Activated CD4-positive, CD25-positive, alpha-beta regulatory T cell treated with anti-CD3 and anti-CD28 coated beads, Interleukin-2, amount 50 U/mL, for 16 hours (primary cell): ENCODE measurements around the gene COX18.

Source experiments
- DNase-seq: peaks from one replicate; pipeline ENCODE4 v3.0.0-alpha.2; 2020; ENCODE audit warnings: low read depth, low spot score

COX18 gene

GRCh38 chr4:73053076-73053475 lies 16.4 kb downstream of the COX18 start:
- no peak for DNase-seq

DNA sequence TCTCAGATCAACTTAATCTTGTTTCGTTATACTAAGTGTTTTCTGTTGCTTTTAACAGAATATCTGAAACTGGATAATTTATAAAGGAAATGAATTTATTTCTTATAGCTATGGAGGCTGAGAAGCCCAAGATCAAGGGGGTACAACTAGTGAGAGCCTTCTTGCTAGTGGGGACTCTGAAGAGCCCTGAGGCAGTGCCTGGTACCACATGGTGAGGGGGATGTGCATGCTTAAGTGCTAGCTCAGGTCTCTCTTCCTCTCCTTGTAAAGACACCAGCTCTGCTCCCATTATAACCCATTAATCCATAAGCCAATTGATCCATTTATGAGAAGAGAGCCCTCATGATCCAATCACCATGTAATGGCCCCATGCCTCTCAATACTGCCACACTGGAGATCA lies 17.9 kb downstream of the COX18 start:
- DNase-seq = no peak

- DNase-seq = no peak
These were observed 23.6 kb downstream of the COX18 start for GRCh38 chr4:73045879-73046278.

GRCh38 chr4:73037057-73037456 lies 32.5 kb downstream of the COX18 start:
- no peak for DNase-seq

GRCh38 chr4:73036123-73036522 lies 33.4 kb downstream of the COX18 start:
- DNase-seq = no peak

- no peak for DNase-seq
These were observed 34.6 kb downstream of the COX18 start for GRCh38 chr4:73034896-73035295.

- no peak for DNase-seq
These were observed 40.9 kb downstream of the COX18 start for GRCh38 chr4:73028621-73029020.

DNA sequence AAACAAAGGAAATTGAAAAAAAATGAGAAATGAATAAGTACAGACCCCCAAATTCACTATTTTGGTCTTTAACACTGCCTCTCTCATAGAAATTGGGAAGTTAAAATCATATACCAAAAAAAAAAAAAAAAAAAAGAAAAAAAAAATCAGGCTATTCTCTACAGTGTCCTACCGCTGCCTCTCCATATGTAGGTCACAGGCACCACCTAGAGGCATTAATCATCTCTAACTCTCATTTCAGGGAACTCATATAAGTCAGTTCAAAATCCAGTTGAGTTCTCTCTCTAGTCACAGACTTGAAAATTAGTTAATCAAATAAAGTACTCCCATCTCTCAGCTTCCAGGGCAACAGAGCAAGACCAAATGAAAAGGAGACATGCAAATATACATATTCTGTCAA lies 47.9 kb downstream of the COX18 start:
- no peak for DNase-seq

GRCh38 chr4:73019462-73020047 lies 50.0 kb downstream of the COX18 start:
- no peak for DNase-seq

DNA sequence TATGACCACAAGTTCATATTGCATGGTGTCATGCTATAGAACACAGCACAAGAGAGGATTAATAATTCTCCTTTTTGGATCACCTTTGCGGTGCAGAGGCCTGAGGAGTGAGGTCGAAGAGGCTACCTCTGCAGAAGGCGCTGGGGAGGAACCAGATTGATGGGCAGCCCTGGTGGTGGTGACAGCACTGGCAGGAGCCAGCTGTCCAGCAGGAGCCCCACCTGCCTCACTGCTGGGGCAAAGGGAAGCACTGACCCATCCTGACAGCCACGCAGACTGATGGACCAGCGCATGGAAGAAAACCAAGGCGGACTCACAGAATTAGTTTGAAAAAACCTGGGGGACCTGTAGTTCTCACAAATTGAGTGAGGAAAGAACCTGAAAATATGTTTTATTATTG lies 50.9 kb downstream of the COX18 start:
- DNase-seq = no peak

- no peak for DNase-seq
These were observed 56.2 kb downstream of the COX18 start for GRCh38 chr4:73013310-73013709.

- DNase-seq = no peak
These were observed 56.8 kb downstream of the COX18 start for GRCh38 chr4:73012673-73013072.

DNA sequence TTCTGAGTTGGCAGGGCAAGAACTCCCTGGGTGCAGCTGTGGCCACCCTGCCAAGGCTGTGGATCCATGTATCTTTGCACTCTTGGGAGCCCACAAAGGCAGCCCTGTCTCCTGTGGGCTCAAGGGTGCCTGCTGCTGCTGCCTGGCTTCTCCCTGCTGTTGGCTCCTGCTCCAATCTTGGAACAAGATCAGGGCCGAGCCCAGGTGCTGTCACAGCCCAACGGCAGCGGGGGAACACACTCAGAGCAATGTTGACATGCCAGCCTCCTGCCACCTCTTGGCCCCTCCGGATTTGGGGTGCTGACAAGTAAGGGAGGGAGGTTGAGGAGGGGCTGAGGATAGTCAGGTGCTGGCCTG lies 57.9 kb downstream of the COX18 start:
- DNase-seq = no peak

GRCh38 chr4:73010789-73011628 lies 58.5 kb downstream of the COX18 start:
- DNase-seq = no peak

DNA sequence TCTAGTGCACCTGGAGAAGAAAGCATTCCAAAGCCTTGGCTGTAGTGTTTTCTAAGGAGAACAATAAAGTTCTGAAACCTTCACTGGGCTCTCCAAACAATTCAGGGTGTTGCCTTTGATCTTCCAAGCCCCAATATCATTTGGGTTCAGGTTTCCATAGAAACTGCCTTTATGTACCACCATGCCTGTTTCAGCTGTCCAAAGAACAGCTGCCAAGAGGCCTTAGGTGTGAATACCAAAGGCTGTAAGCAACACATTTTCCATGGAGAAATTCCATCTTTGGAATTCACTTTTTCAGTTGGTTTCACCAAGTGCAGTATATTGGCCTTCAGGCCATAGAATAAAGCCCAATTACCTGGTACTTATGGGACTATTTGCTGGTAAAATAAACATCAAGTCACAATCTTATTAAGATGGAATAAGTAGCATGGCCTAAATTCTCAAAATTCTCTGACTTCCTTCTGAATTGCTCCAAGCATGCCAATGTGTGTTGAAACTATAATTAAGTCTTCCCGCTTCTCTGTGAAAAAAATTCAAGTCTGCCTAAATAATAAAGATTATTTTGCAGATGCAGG lies 61.9 kb downstream of the COX18 start:
- no peak for DNase-seq

- DNase-seq = no peak
These were observed 63.1 kb downstream of the COX18 start for GRCh38 chr4:73006286-73006990.

- DNase-seq = no peak
These were observed 64.0 kb downstream of the COX18 start for GRCh38 chr4:73005514-73005913.
